HL-60/S4 treated with phorbol 12-myristate 13-acetate at 8.2 ng/mL for 4 days and 3 days (cell line): ENCODE measurements around the gene ADH5.
"Not testable (repeated sequence)": the region's sequence is repeated elsewhere in the genome, so short reads cannot be mapped to it uniquely, and the experiment has no call there.

ENCODE experiments used
- in situ Hi-C: fragments of 300-500 bp; cut with MboI; formaldehyde crosslinking; loops from 2 replicates; pipeline ENCODE4 v1.15.0; 2022; ENCODE audit warnings: low sequenced_read_pairs

Gene ADH5

DNA sequence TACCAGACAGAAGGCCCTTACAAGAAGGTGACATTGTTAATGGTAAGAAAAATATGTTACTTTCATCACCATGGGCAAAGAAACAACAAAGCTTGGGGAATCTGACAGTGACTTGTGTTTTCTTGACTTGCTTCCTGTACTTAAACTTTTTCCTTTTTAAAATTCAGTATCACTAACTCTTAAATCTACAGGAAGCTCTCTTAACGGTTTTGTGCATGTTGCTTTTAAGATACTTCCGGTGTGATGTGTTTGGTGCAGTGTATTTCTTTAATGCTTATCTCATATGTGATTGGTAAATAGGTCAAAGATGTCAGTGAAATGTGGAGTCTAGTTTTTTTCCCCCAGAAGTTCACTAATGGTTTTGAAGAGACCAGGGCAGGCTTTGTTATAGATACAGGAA, 45.2 kb downstream of the ADH5 start:
- in situ Hi-C loops: no loop called here

DNA sequence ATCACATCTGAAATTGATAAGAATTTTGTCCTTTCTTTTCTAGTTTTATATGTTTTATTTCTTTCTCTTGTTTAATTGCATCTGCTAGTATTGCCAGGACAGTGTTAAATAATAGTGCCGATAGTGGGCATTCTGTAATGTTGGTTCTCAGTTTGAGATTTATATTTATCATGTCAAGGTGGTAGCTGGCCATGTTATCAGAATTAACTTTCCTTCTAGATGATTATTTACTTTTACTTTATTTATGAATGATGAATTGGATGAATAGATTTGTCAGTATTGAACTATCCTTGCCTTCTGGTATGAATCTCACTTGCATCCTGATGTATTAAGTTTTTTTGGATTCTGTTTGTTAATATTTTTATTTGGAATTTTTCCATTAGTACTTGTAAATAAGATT, 50.4 kb downstream of the ADH5 start:
- in situ Hi-C loops: no loop called here

DNA sequence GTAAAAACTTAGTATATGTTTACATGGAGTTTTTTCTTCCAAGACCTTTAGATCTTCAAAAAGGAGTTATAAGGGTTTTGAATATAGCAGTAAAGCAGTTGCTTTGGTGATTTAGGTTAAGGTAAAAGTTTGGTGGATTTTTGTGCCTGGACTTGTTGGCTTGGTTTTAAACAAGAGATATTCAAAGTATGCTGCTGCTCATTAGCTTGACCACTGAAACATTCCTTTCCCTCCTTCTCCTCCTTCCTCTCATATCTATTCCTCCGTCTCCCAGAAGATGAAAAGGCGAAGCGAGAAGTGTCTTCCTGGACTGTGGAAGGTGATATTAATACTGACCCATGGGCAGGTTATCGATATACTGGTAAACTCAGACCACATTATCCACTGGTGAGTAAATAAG, 54.6 kb downstream of the ADH5 start:
- in situ Hi-C loops: no loop called here

DNA sequence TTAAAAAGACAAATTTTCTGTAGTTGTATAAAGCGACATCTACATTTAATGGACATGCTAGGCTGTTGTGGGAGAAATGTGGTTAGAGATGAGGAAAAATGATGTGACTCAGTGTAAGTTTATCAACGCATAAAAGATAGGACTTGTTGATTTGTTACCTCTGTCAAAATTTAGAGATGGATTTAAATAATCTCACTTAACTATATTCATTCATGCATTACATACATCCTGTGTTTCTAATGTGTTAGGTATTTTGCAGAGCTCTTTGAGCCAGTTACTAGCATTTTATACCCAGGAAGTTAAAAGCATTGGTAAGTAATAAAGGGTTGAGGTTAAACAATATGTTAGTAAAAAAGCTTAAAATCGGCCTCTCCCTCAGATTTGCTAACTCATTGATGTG, 58.7 kb downstream of the ADH5 start:
- in situ Hi-C loops: no loop called here

DNA sequence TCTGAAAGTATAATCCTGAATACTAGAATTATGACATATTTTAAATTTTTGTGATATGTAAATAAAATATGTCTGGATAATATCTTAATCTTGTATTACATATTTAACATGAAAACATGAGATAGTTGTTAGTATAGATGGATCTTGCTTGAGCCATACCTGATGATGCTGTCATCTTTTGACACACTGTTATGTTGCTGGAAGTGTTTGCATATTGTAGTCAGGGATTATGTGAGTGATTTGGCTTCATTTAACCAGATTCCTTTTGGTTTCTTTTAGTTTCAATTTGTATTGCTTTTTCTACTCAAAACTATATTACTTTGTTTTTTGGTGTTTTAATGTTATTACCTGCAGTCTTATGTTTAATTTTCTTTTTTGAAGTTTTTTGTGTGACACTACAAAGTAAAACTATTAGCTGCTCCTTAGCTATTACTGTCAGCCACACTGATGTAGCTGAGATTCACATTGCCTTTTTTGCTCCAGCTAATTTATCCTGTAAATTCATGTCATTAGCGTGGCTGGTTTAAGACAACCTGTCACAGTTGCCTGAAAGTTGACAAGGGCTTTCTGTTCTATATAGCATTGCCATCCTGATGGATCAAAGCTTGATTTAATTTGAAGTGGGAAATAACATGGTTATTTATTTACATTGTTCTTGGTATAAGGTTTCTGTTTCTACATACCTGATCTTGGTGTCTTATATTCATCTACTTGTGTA, 59.4 kb downstream of the ADH5 start:
- in situ Hi-C loops: no loop called here

DNA sequence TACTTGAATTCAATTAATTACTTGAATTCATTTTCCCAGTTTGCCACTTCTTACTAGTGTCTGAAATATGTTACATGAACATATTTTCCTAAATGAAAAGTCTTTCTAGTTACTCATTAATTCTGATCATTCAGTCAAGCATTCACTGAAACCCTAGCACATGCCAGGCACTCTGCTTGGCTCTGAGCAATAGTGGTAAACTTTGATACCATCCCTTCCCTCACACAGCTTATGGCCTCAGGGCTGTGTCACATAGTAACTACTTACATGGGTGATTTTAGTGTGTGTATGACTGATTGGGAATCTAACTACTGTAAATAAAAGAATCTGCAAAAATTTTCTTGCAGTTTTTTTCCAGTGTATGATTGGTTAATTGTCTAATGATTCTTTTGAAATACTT, 60.4 kb downstream of the ADH5 start:
- in situ Hi-C loops: no loop called here

DNA sequence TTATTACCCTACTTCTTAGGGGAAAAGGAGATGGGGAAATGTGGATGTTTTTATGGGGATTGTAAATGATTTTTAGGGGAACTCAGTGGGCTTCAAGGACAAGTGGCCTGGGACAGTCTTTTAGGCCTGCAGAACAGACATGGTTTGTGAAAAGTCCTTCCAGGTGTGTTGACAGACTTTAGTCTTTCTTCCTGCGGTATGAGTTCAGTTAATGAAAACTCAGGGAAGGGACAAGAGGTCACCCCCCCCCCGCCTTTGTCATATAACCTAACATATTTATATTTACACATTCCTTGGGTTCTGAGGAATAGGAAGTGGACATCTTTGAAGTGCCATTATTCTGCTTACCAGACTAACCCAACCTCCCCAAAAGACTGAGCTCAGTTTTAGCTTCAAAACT, 61.3 kb downstream of the ADH5 start:
- in situ Hi-C loops: no loop called here

DNA sequence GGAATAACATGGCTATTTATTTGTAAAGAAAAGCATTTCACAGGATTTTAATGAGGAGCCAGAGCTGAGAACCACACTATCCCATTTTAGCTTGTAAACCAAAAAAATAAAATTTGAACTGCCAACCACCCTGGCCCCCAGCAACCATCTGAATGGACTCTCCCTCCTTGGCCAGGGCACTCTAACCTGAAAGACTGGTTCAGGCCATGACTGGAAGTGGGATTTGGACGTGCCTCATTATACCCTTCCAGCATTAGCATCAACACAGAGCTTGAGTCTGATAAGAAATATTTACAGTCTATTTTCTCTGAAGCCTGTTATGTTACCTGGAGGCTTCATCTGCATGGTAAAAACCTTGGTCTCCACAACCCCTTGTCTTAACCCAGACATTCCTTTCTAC, 63.1 kb downstream of the ADH5 start:
- in situ Hi-C loops: no loop called here

DNA sequence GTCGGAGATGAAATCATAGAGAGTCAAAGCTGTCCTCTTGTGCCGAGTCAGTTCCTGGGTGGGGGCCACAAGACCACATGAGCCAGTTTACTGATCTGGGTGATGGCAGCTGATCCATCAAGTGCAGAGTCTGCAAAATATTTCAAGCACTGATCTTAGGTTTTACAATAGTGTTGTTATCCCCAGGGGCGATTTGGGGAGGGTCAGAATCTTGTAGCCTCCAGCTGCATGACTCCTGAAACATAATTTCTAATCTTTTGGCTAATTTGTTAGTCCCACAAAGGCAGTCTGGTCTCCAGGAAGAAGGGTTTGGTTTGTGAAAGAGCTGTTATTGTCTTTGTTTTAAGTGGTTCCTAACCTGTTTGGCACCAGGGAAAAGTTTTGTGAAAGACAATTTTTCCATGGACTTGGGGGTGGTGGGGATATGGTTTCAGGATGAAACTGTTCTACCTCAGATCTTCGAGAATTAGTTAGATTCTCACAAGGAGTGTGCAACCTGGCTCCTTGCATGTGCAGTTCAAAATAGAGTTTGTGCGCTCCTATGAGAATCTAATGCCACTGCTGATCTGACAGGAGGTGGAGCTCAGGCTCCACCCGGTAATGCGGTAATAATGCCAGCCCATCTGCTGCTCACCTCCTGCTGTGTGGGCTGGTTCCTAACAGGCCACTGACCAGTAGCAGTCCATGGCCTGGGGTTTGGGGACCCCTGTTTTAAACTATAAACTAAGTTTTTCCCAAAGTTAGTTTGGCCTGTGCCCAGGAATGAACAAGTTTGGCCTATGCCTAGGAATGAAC, 63.9 kb downstream of the ADH5 start:
- in situ Hi-C loops: no loop called here

DNA sequence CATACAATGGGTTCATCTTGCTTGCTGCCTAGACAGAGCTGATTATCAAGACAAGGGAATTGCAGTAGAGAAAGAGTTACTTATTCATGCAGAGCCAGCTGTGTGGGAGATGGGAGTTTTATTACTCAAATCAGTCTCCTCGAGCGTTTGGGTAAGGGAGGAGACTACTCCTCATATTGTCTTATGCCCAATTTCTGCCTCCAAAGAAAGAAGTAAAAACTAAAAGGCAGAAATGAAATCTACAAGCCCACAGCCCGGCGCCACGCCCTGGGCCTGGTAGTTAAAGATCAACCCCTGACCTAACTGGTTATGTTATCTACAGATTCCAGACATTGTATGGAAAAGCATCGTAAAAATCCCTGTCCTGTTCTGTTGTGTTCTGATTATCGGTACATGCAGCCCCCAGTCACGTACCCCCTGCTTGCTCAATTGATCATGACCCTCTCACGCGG, 64.8 kb downstream of the ADH5 start:
- in situ Hi-C loops: not testable (repeated sequence)

DNA sequence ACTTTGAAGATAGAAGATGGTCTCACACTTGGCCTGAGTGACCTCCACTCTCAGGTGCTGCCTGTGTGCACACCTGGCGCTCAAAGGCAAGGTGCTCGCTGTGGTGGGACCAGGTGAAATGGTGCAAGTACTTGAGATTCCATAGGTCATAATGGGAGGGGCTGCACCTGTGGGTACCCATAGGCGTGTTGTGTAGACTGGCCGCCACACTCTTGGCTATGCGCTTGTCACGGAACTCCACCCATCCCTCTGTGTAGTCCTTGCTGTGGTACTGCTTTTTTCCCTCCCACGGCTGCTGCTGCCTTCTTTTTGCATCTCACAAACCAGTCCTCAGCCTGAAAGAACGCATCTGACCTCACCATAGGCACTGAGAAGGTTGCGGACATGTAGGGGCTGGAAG, 66.0 kb downstream of the ADH5 start:
- in situ Hi-C loops: no loop called here

DNA sequence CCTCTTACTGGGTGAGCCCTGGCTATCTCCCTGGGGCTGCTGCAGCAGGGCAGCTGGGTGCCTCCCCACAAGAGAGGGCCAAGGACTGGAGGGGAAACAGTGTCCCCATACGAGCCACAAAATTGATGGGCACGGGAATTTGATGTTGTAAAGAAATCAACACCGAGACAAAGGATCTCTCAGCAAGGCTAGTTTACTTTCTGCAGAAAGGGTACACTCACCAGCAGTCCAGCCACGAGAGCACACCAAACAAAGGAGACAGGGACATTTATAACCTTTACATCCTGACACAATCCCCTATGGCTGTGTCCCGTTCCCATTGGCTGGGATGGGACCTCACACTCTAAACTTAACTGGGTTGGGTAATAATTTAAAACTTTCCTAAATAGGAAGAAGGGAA, 67.2 kb downstream of the ADH5 start:
- in situ Hi-C loops: no loop called here
